NOMO-1 treated with dmso at 0.1 percent for 144 hours (cell line): ENCODE data around the gene COL4A4.
"Not testable (repeated sequence)": the region's sequence is repeated elsewhere in the genome, so short reads cannot be mapped to it uniquely, and the experiment has no call there.

Source experiments
- DNase-seq: peaks from one replicate; lab custom pipeline; 2025; ENCODE audit not compliant: unreplicated experiment; lab: John Stamatoyannopoulos, UW

Gene COL4A4

DNA sequence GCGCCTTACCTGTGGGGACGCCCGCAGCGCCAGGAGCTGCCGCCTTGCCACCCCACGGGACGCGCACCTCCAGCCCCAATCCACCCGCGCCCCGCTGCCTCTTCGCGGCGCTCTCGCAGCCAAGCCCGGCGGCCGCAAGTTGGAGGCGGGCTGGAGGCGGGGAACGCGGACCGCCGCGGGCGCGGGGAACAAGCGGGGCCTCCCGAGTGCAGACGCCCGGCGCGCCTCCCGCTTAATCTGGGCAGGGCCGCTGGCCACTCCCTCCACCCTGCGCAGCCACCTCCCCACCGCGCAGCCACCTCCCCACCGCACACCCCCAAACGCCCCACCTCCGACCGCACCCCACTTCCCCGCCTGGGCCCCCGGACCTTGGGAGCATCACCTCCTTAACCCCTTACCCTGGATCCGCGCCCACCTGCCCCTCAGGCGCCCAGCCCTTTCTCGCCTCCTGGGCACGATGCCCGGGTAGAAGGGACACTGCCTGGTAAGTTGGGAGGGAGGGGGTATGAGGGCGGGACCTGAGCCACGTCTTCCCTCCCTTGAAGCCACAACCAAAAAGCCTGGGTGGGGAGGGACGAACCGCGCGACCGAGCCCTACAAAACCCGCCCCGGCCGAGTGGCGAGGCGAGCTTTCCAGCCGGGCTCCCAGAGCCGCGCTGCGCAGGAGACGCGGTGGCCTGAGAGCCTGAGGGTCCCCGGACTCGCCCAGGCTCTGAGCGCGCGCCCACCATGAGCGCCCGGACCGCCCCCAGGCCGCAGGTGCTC, at the start of gene COL4A4, which contains the start of gene COL4A3:
TSS of gene COL4A4 (minus strand) at position 208 of the 765 bp plus-strand sequence. CDS start 16,722 bp downstream, outside the sequence.
TSS of gene COL4A3 (plus strand) at position 627 of the 765 bp plus-strand sequence. CDS start at position 730, 103 bp downstream.
- no peak for DNase-seq

DNA sequence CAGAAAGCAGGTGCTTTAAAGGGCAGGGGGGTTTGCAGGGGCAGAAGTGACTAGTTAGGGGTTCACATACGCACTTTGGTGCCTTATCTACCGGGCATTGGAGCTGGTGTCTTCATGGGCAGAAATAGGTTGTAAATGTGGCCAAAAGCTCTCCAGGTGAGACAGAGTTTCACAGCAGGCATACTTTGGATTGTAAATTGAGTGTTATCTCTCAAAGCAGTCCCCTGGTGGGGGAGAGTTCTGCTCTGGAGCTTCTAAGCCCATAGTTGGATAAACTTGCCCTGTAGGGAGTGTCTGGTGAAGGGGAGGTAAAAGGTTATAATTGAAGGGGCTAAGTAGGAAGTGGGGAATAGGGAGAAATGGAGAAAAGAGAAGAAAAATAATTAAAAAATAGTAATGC, 43.6 kb upstream of the COL4A4 start:
- DNase-seq = no peak

DNA sequence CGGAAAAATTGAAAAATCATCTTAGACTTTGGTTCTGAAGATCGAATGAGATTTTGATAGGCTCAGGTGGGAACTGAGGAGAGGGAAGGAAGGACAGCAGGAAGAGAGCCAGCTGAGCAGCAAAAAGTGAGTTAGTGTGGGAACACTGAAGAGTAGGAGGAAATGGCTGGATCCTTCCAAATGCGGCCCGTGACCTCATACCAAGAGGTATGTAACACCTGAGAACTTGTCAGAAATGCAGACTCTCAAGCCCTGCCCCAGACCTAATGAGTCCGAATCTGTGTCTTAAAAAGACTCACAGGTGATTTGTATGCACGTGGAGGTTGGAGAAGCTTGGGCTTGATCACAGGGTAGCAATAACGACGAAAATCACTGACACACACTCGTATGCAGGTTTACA, 42.4 kb upstream of the COL4A4 start:
- DNase-seq = no peak

DNA sequence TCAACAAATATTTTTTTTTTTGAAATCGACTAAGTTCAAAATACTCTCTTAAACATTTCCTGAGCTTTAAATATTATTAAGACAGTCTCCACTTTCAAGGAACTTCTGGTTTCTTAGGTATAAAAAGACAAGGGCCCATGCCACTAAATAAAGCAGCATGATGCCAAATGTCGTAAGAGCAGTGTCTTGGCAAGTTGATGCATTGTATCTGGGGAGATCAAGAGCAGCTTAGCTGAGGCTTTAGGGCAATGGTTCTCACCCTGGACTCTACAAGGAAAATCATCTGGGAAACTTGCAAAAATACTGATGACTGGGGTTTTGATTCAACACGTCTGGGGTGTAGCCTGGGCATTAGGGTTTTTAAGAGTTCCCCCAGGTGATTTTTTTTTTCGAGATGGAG, 41.7 kb upstream of the COL4A4 start:
- DNase-seq = no peak

DNA sequence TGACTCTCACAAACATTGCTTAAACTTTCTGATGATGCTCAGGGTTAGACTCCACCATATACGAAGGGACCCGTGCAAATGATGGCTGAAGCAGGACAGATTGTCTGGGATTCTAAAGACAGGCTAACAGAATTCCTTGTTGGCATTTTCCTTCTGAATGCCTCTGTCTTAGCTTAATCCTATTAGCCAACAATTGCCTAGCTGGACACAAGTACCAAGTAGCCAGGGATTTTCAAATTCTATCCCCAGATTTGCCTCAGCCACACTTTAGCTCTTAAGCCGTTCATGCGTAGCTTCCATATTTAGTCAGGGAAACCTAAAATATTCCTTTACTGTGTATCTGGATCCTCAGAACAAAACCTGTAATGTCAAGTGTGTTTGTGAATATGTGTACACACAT, 40.4 kb upstream of the COL4A4 start:
- DNase-seq = no peak

DNA sequence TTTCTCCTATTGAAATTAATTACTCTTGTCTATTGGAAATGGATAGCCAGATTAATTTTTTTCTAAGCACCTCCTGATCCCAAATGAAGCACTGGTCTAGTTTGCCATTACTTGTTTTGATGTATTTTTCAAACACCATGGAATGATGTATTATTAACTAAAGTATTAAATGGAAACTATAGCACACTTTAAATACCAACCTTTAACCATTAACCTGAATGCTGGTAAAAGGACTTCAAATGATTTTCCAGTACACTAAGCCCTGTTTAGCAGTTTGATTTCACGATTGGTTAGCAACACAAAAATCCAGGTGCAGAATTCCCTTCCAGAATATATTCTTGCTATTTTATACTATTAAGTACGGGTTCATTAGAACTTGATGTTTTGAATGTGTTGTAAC, 37.8 kb upstream of the COL4A4 start:
- DNase-seq = no peak

DNA sequence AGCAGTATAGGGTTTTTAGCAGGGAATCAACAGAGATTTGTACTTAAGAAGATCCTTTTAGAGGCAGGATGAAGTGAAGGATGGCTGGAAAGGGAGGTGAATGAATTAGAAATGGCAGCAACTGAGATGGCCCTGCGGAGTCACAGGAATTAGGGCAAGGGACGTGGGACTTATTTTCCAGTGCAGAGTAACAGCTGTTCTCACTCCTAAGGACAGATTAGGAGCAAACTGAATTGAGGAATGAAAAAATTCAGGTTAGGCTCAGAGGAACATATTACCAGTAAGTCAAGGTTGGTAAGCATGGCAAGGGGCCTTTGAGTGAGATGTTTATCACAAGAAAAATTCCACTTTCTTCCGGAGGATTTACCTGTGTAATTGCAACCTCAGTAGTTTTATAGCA, 34.9 kb upstream of the COL4A4 start:
- DNase-seq = no peak

DNA sequence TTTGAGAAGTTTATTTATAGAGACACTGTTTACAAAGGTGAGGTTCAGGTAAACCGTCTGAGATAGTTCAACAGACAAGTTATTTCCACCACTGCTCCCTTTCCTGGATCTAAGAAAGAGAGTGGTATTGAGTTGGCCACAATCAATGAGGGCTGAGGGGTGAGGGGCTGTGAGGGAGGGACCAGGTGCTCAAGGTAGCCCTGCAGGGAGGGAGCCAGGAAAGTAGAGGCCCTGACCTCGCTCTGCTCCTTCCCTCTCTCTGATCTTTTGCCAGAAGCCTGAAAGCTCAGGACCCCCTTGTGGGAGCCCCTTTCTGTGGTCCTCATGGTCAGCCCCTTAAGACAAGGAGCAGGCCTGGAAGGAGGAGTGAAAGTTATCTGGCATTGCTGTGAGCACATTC, 30.2 kb upstream of the COL4A4 start:
- no peak for DNase-seq

DNA sequence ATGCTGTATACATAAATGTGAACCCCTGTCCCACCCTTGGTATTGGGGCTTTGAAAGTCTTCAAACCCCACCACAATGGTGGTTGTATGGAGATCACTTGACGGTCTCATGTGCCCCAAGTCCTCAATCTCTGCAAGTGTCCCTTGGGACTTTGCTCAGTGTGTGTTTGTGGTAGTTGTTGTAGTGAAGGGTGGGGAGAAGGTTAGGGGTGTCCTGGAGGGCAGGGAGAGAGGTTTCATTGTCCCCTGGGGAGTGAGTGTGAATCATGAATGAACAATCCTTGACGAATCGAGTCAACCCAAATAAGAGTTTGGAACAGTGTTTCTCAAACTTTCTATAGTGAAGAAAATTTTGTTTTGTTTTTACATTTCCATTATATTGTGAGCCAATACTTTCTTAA, 28.5 kb upstream of the COL4A4 start:
- DNase-seq = no peak

DNA sequence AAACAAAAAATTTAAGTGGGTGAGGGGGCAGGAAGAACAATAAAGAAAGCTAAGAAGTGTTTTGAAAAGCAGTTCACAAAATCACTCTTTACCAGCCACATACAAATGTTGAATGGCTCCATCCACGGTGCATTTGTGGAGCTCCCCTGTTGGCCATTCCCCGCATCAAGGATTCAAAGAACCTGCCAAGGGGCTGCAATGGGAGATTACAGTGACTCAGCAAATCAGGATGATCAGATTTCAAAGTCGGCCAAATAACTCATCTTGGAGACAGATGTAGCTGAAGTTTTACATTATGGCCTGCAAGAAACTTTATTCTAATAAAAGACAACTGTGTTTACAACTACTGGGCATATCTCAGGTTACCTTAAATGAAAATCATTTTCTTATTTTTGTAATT, 27.4 kb upstream of the COL4A4 start:
- no peak for DNase-seq

DNA sequence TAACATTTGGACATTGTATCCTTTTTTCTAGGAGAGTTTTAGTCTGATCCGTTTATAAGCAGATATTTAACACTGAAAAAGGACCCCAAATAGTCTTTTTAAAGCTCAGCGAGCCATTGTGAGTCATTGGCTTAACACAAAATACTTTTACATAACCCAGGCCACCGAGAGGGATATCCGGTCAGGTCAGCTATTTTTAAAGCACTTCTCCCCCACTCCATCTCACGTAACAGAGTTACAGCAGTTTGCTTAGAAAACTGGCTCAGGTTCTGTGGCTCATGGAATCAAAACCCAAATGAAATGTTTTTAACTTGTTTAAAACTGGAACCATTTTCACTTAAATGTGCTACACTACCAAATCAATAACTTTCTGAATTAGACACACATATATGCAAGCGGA, 24.3 kb upstream of the COL4A4 start:
- peak; percentile 58 for DNase-seq

DNA sequence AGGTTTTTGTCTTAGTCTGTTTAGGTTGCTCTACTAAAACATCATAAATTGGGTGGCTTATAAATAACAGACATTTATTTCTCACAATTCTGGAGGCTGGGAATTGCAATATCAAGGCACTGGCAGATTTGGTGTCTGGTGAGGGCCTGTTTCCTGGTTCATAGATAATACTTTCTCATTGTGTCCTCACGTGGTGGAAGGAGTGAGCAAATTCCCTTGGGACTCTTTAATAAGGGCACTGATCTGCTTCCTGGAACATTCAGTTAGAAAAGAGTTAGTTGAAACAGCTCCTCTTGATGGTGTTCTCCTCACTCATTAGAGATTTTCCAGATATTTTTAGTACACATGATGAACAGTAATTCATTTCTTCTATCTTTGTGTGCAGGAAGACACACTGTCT, 22.7 kb upstream of the COL4A4 start:
- no peak for DNase-seq

DNA sequence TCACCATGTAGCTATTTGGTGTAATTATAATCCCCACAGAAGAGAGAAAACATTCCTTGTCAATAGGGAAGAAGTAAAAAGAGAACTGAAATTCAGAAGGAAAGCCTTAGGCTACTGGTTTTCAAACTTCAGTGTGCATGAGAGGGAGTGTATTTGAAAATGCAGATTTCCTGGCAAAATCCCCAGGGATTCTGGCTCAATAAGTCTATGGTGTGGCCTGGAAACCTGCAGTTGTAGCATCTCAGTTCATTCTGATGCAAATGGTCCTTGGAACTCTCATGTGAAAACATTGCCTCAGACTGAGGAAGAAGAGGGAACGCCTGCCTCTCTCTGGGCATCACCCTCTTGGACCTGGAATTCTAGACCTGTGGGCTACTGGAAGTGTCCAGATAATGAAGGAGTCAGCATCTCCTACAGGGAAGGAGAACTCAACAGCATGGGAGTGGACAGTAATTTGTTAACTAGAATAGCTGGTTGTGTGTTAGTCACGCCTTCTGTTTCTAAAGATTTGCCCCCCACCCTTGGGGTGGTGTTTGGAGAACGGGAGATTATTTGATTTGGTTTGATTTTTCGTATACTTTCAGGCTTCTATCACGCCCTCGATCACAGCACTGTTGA, 21.7 kb upstream of the COL4A4 start:
- DNase-seq = no peak

DNA sequence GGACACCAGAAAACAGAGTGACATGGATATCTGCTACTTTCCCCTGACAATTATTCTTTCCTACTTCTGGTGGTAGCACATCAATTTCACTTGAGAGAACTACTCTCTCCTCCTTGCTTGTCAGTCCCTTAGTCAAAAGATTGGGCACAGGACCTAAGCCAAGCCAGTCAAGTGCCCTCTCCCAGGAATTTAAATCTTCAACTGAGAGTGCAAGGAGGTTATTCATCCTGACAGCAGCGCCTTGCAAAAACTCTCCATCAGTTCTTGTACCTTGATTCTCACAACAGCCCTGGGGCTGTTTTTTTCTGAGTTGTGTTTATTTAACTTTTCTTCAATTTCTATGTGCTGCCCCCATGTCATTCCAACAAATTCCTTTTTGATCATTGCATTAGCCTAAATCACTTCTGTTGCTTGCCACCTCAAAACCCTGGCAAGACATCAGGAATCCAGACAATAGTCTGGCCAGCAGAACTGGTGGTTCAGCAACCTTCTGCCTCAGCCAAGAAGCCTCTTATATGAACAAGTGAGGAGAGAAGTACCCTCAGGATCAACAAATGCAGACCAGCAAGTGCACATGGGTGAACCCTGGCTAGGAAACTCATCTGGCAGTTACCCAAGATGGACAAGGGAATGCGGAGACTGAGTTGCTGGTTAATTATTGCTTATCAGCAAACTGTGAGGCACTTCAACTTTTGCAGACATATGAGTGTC, 19.8 kb upstream of the COL4A4 start:
- DNase-seq = no peak

DNA sequence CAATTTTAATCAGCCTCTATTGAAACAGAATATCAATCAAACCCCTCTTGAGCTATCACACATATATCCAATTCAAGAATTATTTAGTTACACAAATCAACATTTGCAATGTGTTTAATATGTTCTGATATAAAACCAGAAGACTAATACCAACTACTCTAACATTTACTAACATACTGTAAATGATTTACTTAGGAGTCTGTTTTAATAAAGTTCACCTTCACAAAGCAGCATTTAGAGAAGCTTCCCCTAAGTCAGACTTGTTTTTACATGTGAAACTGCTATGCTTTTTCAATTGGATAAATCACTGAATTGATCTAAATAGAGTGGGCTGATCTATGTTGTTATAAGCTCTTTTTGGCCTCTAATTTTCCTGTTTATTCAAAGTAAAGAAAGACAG, 18.8 kb upstream of the COL4A4 start:
- no peak for DNase-seq

DNA sequence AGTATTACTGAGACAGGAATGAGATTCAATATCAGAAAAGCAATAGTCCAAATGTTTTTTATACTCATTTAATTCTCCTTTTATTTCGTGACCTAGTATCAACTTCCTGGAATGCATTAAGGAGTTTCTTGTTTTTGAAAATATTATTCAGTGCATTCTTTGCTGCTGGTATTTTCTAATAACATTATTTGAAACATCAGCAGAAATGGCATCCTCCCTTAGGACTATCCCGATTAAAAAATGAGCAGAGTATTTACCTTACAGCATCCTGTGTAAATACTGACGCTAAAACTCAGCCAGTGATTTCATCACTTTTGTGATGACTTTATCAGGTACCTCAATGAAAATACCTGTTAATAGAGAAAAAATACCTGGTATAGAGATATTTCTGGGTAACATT, 16.8 kb upstream of the COL4A4 start:
- no peak for DNase-seq

DNA sequence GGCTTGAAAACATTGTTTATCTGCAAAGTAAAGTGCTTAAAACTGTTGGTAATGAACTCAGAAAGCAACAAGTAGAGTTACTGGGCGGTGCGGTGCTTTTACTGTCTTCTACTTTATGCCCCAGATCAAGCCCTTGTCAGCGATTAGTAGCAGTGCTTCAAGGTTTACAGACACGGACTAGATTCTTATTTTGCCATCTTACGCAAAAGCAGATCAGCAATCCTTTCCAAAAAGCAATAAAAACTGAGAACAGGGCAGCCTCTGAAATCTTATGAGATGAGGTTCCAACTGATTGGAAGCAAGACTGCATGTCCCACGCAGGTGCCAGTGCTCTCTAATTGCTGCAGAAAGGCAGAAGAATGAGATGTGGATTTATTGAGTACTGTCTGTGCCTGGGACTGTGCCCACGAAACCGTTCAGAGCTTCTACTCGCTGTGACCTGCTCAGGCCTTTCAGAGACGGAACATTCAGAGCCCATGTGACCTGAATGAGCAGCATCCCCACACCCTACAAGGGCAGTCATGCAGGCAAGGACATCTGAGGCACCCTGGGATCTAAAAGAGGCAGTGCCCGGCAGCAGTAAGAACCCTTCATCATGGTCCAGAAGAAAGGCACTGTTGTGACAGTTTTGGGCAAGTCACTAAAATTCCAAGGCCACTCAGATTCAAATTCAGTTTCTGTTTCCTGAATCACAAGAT, 16.1 kb upstream of the COL4A4 start:
- DNase-seq = no peak

DNA sequence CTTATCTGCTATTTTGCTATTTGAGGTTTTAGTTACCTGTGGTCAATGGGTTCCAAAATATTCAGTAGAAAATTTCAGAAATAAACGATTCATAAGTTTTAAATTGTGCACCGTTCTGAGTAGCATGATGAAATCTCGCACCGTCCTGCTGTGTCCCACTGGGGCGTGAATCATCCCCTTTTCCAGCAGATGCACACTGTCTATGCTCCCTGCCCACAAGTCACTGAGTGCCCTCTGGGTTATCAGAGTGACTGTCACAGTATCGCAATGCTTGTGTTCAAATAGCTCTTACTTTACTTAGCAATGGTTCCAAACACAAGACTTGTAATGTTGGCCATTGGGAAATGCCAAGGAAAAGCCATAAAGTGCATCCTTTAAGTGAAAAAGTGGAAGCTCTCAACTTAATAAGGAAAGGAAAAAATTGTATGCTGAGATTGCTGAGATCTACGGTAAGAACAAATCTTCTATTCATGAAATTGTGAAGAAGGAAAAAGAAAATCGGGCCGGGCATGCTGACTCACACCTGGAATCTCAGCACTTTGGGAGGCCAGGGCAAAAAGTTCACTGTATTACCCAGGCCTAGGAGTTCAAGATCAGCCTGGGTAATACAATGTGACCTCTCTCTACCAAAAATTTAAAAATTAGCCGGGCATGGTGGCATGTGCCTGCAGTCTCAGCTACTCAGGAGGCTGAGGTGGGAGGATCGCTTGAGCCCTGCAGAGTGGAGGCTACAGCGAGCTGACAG, 13.8 kb upstream of the COL4A4 start:
- DNase-seq = no peak

DNA sequence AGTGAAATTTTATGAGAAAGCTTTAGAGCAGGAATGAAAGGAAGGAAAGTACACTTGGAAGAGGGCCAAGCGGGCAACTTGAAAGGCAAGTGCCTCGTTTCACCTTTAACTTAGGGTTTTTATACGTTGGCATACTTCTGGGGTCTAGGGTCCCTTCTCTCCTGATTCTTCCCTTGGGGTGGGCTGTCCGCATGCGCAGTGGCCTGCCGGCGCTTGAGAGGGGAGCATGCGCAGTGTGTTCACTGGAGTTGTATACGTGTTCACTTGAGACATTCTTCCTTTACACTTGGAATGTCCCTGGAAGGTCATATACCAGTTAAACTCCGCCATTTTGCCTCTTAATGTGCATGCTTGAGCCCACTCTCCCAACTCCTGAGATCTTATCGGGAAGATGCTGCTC, 7.8 kb upstream of the COL4A4 start:
- not testable (repeated sequence) for DNase-seq

DNA sequence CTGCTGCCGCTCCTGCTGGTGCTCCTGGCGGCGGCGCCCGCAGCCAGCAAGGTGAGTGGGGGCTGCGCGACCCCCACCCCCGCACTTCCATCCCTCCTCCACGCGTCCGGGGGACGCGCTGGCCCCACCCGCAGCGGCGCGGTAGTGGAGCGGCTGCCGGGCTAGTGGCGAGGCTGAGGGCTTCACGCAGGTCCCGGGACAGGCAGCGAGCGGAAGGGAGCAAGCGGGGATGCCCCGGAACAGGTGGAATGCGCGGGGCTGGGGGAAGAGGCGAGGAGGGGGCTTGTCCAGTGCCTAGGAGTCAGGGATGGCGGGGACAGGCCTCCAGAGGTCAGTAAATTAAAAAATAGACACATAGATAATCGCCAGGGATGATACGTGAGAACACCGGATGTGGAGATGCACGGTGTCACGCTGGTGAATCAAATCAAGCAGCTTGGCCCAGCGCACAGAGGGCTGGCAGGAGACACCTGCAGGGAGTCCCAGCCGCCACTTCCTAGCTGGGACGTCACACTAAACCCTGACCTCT, 822 bp upstream of the COL4A4 start:
- DNase-seq = no peak
